ENCODE results near the gene KLHL29.

The KLHL29 gene

GRCh38 chr2:23619941-23620340 is 235.0 kb downstream of the KLHL29 start:
- no peak for FAIRE-seq

GRCh38 chr2:23620841-23621341 is 235.9 kb downstream of the KLHL29 start:
- no peak for FAIRE-seq

GRCh38 chr2:23621616-23622015 is 236.6 kb downstream of the KLHL29 start:
- no peak for FAIRE-seq

- no peak for FAIRE-seq
Observed at GRCh38 chr2:23622466-23622865, 237.5 kb downstream of the KLHL29 start.

GRCh38 chr2:23622966-23623675 is 238.1 kb downstream of the KLHL29 start:
- FAIRE-seq = no peak

GRCh38 chr2:23624378-23624777 is 239.4 kb downstream of the KLHL29 start:
- no peak for FAIRE-seq

GRCh38 chr2:23624915-23625314 is 239.9 kb downstream of the KLHL29 start:
- no peak for FAIRE-seq

GRCh38 chr2:23625726-23626125 is 240.7 kb downstream of the KLHL29 start:
- FAIRE-seq = no peak

- FAIRE-seq = no peak
Observed at GRCh38 chr2:23626701-23627230, 241.8 kb downstream of the KLHL29 start.

GRCh38 chr2:23627236-23628009 is 242.4 kb downstream of the KLHL29 start:
- FAIRE-seq = no peak

GRCh38 chr2:23628926-23629771 is 244.2 kb downstream of the KLHL29 start:
- FAIRE-seq = no peak

GRCh38 chr2:23629772-23630480 is 244.9 kb downstream of the KLHL29 start:
- FAIRE-seq = no peak

- no peak for FAIRE-seq
Observed at GRCh38 chr2:23630961-23631360, 246.0 kb downstream of the KLHL29 start.

GRCh38 chr2:23631389-23631788 is 246.4 kb downstream of the KLHL29 start:
- no peak for FAIRE-seq

- FAIRE-seq = no peak
Observed at GRCh38 chr2:23632386-23632785, 247.4 kb downstream of the KLHL29 start.

- FAIRE-seq = no peak
Observed at GRCh38 chr2:23632831-23633395, 247.9 kb downstream of the KLHL29 start.

- FAIRE-seq = no peak
Observed at GRCh38 chr2:23633966-23634365, 249.0 kb downstream of the KLHL29 start.

GRCh38 chr2:23635442-23636340 is 250.7 kb downstream of the KLHL29 start:
- no peak for FAIRE-seq

- FAIRE-seq = no peak
Observed at GRCh38 chr2:23636426-23636825, 251.4 kb downstream of the KLHL29 start.

- FAIRE-seq = no peak
Observed at GRCh38 chr2:23637011-23637778, 252.2 kb downstream of the KLHL29 start.

Data from colon (tissue), 2 donors.